GM06990 (cell line): ENCODE data around the gene UPB1.
"Not testable (repeated sequence)": the region's sequence is repeated elsewhere in the genome, so short reads cannot be mapped to it uniquely, and the experiment has no call there.

Experiments used
- DNase-seq: peaks from one replicate; pipeline ENCODE4 v3.0.0-alpha.2; 2011; ENCODE audit not compliant: insufficient read length; ENCODE audit errors: extremely low read depth
- H3K27me3 ChIP-seq: replicated peaks from 2 replicates; pipeline ENCODE4 v1.6.0; 2011; ENCODE audit warnings: low read length; ENCODE audit not compliant: control insufficient read depth, insufficient read depth
- H3K36me3 ChIP-seq: 2 replicates; pipeline ENCODE4 v1.5.1; 2011; ENCODE audit warnings: low read length; ENCODE audit not compliant: control insufficient read depth, insufficient read depth
- H3K4me3 ChIP-seq: replicated peaks from 2 replicates; pipeline ENCODE4 v1.5.1; 2011; ENCODE audit warnings: low read depth, mild to moderate bottlenecking, control low read depth, low read length
- TF ChIP-seq, protein P1 (sequence below): IDR thresholded peaks from 2 replicates; pipeline ENCODE4 v1.5.1; 2011; ENCODE audit warnings: low read length, control low read depth, mild to moderate bottlenecking, inconsistent platforms; ENCODE audit not compliant: insufficient read depth, poor library complexity, severe bottlenecking

The UPB1 gene

DNA sequence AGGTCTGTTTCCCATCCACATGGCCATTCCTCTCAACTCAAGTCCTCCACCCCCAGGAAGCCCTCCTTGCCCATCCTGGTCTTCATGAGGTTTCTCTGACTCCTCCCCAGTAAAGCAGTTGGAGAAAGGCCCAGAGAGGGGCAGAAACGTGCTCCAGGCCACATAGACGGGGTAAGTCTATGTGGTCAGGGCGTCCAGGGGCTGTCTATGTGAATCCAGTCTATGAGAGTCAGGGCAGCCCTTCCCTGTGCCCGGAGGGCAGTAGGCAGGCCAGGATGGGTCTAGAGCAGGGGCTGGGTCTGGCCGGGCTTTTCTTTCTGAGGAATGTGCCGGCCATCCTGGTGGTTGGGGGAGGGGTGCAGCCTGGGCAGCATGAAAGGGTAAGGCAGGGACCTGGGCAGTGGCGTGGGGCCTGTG, 48.1 kb downstream of the UPB1 start:
- Histone ChIP-seq H3K36me3 (peaks cover 53% of the 10 kb centered on the region), H3K4me3 (no peak overlapping the region), H3K27me3 (no peaks in the 10 kb centered on the region)
- DNase-seq = no peak
- TF ChIP-seq, protein P1, sequence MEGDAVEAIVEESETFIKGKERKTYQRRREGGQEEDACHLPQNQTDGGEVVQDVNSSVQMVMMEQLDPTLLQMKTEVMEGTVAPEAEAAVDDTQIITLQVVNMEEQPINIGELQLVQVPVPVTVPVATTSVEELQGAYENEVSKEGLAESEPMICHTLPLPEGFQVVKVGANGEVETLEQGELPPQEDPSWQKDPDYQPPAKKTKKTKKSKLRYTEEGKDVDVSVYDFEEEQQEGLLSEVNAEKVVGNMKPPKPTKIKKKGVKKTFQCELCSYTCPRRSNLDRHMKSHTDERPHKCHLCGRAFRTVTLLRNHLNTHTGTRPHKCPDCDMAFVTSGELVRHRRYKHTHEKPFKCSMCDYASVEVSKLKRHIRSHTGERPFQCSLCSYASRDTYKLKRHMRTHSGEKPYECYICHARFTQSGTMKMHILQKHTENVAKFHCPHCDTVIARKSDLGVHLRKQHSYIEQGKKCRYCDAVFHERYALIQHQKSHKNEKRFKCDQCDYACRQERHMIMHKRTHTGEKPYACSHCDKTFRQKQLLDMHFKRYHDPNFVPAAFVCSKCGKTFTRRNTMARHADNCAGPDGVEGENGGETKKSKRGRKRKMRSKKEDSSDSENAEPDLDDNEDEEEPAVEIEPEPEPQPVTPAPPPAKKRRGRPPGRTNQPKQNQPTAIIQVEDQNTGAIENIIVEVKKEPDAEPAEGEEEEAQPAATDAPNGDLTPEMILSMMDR = no peak

DNA sequence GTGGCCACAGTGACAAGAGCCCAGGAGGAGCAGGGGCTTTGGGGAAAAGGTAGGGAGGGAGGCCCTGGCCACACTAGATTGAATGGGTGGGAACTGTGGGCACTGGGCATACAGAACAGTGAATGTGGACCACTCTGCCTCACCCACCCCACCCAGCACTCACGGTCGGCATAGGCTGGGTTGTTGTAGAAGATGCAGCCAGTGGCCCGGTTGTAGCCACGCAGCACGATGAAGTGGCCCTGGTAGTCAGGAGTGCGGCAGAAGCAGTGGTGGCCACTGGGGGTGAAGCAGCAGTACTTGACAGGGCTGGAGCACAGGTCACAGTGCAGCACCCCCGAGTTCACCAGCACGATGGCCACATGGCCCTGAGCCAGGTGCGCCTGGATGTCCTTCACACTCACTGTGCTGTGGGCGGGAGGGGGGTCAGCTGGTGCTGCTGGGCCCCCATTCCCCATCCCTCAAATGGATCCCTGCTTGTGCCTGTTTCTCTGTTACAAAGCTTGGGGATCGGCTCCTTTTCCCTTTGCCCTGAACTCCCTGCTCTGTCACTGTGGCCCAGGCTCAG, 48.6 kb downstream of the UPB1 start:
- H3K4me3 ChIP-seq = no peak overlapping the region
- no peaks in the 10 kb centered on the region for H3K27me3 ChIP-seq
- H3K36me3 ChIP-seq = peaks cover 58% of the 10 kb centered on the region
- TF ChIP-seq, protein P1 = no peak
- DNase-seq = no peak

DNA sequence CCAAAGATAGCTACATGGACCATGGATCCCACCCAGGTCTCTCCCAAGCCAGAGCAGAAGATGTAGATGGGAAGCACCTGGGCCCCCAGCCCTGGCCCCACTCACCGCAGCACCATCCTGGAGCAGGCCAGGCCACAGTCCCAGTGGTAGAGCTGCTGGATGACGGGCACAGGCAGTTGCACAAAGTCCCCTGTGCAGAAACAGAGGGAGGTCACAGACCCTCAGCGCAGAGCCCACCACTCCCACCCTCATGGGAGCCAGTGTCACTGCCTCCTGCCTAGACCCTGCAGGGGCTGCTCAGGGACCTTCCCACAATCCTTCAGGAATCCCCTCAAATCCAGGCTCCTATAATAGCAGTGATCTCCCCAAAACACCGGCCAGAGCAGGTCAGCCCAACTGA, 53.7 kb downstream of the UPB1 start:
- DNase-seq = no peak

DNA sequence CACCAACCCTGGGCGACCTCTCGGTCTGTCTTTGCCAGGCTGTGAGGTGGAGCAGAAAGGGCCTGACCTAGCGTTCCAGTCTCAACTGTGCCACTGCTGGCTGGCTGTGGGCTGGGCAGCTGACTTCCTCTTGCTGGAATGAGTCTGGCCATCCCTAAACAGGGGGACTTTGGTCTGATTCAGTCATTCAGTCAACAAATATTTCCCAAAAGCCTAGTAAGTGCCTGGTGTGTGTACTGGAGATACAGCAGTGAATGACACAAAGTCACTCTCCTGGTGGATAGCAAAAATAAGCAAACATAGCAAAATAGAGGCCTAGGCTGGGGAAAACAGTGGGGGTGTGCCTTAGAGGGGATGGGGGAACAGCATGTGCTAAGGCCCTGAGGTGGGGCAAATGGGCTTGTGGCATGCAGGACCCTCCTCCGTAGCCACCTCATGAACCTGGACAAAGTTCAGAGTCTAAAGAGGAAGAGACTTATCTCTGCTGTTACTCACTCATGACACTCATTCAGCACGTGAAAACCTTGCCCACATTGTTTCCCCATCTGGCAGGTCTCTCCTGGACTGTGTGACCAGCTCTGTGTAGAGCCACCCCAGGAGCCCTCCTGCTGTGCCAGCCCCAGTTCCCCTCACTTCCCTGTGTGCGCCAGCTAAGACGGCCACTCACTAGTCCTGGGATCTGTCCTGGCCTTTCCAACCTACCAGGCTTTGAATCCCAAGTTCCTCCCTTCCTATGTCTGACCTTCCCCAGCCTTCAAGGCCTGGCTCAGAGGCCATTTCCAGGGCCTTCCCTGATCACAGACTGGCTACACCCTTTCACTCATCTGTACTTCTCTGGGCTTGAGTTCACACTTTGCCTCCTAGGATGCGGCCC, 55.1 kb downstream of the UPB1 start:
- H3K27me3 ChIP-seq = no peaks in the 10 kb centered on the region
- DNase-seq = no peak
- peaks cover 43% of the 10 kb centered on the region for H3K36me3 ChIP-seq
- no peak overlapping the region for H3K4me3 ChIP-seq
- TF ChIP-seq, protein P1 = no peak

More for the DNA sequence above, 53.7 kb downstream of the UPB1 start:
- Histone ChIP-seq H3K4me3 (no peak overlapping the region), H3K27me3 (no peaks in the 10 kb centered on the region), H3K36me3 (peaks cover 49% of the 10 kb centered on the region)
- TF ChIP-seq, protein P1 = no peak

DNA sequence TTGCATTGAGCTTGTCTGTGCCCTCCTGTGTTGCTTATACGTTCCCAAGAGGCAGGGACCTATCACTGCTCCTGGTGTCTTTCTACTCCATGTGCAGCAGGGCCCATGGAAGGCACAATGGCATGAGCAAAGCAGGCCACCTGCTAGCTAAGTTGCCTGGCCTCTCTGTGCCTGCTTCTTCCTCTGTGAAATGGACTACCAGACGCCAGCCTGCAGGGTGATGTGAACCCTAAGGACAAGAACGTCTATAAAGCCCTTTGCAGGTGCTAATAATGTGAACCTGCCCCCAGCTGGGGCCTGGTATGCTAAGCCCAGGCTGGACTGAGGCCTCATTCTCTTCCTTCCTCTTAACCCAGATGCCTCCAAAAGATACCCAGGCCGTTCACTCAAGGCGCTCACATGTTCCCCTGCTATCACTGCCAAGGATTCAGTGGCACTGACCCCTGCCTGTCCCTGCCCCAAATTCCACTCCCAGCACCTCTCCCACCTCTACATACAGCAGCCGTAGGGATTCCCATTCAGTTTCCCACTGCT, 55.8 kb downstream of the UPB1 start:
- H3K27me3 ChIP-seq = no peaks in the 10 kb centered on the region
- H3K36me3 ChIP-seq = peaks cover 43% of the 10 kb centered on the region
- TF ChIP-seq, protein P1 = no peak
- DNase-seq = no peak
- no peak overlapping the region for H3K4me3 ChIP-seq

DNA sequence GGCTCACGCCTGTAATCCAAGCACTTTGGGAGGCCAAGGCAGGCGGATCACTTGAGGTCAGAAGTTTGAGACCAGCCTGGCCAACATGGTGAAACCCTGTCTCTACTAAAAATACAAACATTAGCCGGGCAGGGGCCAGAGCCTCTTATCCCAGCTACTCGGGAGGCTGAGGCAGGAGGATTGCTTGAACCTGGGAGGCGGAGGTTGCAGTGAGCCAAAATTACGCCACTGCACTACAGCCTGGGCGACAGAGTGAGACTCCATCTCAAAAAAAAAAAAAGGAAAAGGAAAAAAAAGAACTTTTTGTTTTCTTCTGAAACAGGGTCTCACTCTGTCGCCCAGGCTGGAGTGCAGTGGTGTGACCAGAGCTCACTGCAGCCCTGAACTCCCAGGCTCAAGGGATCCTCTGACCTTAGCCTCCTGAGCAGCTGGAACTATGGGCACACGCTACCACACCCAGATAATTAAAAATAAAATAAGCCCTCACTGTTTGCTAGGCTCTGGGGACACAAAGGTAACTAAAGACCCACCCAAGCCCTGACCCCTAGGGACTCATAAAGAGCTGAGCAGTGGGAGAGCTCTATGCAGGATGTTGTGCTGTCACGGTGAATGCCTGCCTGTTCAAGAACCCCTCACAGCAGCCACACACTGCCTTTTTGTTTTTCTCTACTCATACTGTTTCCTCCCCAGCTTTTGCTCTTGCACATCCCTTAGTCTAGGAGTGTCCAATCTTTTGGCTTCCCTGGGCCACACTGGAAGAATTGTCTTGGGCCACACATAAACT, 57.6 kb downstream of the UPB1 start:
- peak overlapping the region; percentile 5 for H3K4me3 ChIP-seq
- H3K36me3 ChIP-seq = peaks cover 32% of the 10 kb centered on the region
- not testable (repeated sequence) for DNase-seq, H3K27me3 ChIP-seq
